Activated naive CD4-positive, alpha-beta T cell treated with anti-CD3 and anti-CD28 coated beads for 36 hours (primary cell): Measurements from ENCODE around the gene GNG11. TPM values are rescaled to one million over a fixed set of nuclear protein-coding genes. Genes with fewer than 3 reads are reported as not detected.

Source experiments
- CTCF ChIA-PET: fragments of 350-600 bp; sonication (Branson Sonifier 250); formaldehyde crosslinking; loops from one replicate; lab custom pipeline; 2021; ENCODE audit warnings: antibody characterized with exemption; lab: Charles Lee
- DNase-seq: peaks from one replicate; pipeline ENCODE4 v3.0.0-alpha.2; 2020
- H3K27ac Mint-ChIP-seq: one replicate; pipeline ENCODE4 v1.8.0; 2021; ENCODE audit warnings: mild to moderate bottlenecking, mixed read lengths
- H3K27me3 Mint-ChIP-seq: one replicate; pipeline ENCODE4 v1.8.0; 2021; ENCODE audit warnings: low read depth, mixed read lengths
- H3K36me3 Mint-ChIP-seq: one replicate; pipeline ENCODE4 v1.8.0; 2021; ENCODE audit warnings: low read depth, mixed read lengths
- H3K4me1 Mint-ChIP-seq: one replicate; pipeline ENCODE4 v1.8.0; 2021; ENCODE audit warnings: low read depth, mixed read lengths
- H3K4me3 Mint-ChIP-seq: one replicate; pipeline ENCODE4 v1.8.0; 2021; ENCODE audit warnings: mild to moderate bottlenecking, moderate library complexity, mixed read lengths
- H3K9me3 Mint-ChIP-seq: one replicate; pipeline ENCODE4 v1.8.0; 2021; ENCODE audit warnings: mixed read lengths
- intact Hi-C: fragments of 100-400 bp; cut with micrococcal nuclease; formaldehyde crosslinking; loops from one replicate; pipeline ENCODE4 v1.15.1; 2023
- total RNA-seq, 2 experiments: library from RNA; stranded (reverse); gene quantifications; one replicate each; pipeline ENCODE4 v1.2.3, GENCODE V29; 2021

GNG11 gene
- total RNA-seq, 2 experiments from 2014 or later = not detected

DNA sequence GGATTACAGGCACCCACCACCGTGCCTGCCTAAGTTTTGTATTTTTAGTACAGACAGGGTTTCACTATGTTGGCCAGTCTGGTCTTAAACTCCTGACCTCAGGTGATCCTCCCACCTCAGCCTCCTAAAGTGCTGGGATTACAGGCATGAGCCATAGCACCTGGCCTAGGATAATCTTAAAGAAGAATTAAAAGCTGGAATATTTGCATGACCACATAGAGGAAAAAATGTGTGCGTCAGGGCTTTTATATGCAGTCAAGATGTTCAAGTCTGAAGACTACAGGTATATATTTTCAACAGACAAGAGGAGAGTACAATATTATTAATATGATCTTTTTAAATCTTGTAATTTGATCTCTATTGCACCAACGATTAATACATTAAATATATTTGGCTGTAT lies 39.5 kb downstream of the GNG11 start:
- H3K27ac Mint-ChIP-seq = no peak overlapping the region
- no peaks in the 10 kb centered on the region for H3K36me3 Mint-ChIP-seq
- no peaks in the 10 kb centered on the region for H3K27me3 Mint-ChIP-seq
- H3K4me1 Mint-ChIP-seq = no peaks in the 10 kb centered on the region
- CTCF ChIA-PET = no interaction called here
- H3K9me3 Mint-ChIP-seq = no peaks in the 10 kb centered on the region
- H3K4me3 Mint-ChIP-seq = no peak overlapping the region
- intact Hi-C loops = no loop called here
- no peak for DNase-seq

DNA sequence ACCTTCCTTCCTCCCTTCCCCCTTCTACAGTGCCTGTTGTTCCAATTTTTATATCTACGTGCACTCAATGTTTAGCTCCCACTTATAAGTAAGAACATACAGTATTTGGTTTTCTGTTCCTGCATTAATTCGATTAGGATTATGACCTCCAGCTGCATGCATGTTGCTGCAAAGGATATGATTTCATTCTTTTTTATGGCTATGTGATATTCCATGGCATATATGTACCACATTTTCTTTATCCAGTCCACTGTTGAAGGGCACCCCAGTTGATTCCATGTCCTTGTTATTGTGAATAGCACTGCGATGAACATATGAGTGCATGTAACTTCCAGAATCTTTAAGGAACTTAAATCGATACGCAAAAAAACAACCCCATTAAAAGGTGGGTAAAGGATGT lies 42.7 kb downstream of the GNG11 start:
- intact Hi-C loops = no loop called here
- H3K36me3 Mint-ChIP-seq = no peaks in the 10 kb centered on the region
- DNase-seq = no peak
- CTCF ChIA-PET = no interaction called here
- H3K9me3 Mint-ChIP-seq = no peaks in the 10 kb centered on the region
- H3K4me1 Mint-ChIP-seq = no peaks in the 10 kb centered on the region
- no peak overlapping the region for H3K27ac Mint-ChIP-seq
- no peaks in the 10 kb centered on the region for H3K27me3 Mint-ChIP-seq
- no peak overlapping the region for H3K4me3 Mint-ChIP-seq

DNA sequence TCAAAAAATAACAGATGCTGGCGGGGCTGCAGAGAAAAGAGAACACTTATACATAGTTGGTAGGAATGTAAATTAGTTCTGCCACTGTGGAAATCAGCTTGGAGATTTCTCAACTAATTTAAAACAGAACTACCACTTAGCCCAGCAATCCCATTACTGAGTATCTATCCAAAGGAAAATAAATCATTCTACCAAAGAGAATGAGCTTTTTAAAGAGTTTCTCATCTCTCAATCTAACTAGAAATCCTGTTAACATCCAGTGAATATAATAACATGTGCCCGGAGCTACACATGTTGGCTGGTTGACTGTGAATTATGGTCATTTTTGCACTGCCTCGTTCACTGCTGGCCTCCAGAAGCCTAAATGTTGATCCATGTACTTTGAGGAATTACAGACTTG lies 43.3 kb downstream of the GNG11 start:
- intact Hi-C loops = no loop called here
- Mint-ChIP-seq H3K36me3 (no peaks in the 10 kb centered on the region), H3K27ac (no peak overlapping the region), H3K27me3 (no peaks in the 10 kb centered on the region), H3K4me1 (no peaks in the 10 kb centered on the region), H3K9me3 (no peaks in the 10 kb centered on the region), H3K4me3 (no peak overlapping the region)
- no peak for DNase-seq
- CTCF ChIA-PET = no interaction called here

DNA sequence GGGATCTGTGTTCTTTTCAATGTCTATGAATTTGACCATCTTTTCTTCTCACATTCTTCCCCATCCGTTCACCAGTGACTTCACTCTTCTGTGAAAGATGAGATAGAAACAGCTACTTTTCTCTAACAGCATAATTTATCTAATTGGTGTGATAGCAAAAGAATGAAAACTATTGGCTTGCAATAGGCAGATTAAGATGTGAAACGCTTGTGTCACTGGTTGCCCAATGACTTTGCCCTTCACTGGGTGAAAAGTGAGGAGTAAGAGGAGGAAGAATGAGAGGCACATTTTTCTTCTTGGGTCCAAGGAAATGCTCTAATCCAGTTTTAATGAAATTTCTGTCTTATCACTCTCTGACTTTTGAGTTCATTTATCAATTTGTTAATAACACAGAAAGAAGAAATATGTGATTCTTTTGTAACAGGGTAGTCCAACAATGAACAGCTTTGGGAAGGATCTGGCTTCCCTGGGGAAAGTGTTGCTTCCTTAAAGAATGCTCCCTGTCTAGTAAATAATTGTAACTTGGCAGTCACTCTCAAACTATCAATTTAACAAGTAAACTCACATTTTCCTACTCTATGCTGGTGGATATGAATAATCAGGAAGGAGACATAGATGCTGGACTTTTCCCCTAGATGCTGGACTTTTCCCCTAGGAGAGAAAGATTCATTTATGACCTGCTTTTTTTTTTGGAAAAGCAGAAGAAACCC lies 47.5 kb downstream of the GNG11 start:
- intact Hi-C loops = no loop called here
- no peak overlapping the region for H3K4me3 Mint-ChIP-seq
- CTCF ChIA-PET = no interaction called here
- H3K27me3 Mint-ChIP-seq = no peaks in the 10 kb centered on the region
- H3K36me3 Mint-ChIP-seq = peaks cover 3% of the 10 kb centered on the region
- no peaks in the 10 kb centered on the region for H3K9me3 Mint-ChIP-seq
- no peak overlapping the region for H3K27ac Mint-ChIP-seq
- no peaks in the 10 kb centered on the region for H3K4me1 Mint-ChIP-seq
- DNase-seq = no peak

DNA sequence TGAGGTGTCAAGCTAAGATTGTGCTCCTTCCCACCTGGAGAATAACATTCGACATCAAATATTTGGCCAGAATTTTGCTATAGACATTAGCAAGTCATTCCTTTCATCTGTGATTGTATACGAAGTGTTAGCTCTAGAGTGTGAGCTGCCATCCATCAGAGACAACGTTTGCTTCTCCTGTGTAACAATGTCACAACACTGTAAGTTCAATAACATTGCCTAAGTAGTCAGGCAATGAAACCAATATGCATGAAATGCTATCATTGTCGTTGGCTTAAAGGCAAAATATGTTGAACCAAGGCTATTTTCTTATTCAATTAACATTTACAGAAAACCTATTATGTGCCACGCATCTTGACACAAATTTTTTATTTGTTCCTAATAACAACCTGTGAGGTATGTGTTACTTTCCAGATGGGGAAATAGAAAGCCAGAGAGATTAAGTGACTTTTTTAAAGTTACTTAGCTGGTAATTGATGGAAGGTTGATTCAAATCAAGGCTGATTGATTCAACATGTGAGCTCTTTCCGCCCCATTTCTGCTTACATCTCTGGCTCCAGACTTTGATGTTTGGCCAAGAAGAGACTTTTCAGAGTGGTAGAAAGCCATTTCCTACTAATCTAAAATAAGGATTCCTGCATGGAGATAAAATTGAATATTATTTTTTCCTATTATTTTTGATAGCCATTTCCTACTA lies 50.6 kb downstream of the GNG11 start:
- H3K9me3 Mint-ChIP-seq = no peaks in the 10 kb centered on the region
- no peak overlapping the region for H3K27ac Mint-ChIP-seq
- peaks cover 5% of the 10 kb centered on the region for H3K36me3 Mint-ChIP-seq
- H3K27me3 Mint-ChIP-seq = no peaks in the 10 kb centered on the region
- intact Hi-C loops = no loop called here
- H3K4me3 Mint-ChIP-seq = no peak overlapping the region
- no peak for DNase-seq
- CTCF ChIA-PET = no interaction called here
- no peaks in the 10 kb centered on the region for H3K4me1 Mint-ChIP-seq

DNA sequence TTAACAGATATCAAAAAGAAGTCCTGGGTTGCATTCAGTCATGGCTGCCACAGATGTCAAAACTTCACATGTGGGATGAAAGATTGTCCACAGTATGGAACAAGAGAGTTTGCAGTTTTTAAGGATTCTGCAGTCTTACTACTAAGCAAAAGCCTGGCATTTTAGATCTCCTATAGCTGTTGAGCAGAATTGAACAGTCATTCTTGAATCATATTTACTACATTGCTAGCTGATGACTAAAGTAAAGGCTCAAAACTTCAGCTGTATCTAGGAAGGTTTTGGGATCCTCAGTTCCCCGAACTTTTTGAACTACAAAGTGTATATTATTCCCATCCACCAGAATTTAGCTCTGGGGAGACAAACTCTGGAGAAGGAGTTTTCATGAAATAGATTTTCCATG lies 51.6 kb downstream of the GNG11 start:
- no peaks in the 10 kb centered on the region for H3K9me3 Mint-ChIP-seq
- DNase-seq = no peak
- H3K36me3 Mint-ChIP-seq = peaks cover 5% of the 10 kb centered on the region
- H3K4me1 Mint-ChIP-seq = no peaks in the 10 kb centered on the region
- no peak overlapping the region for H3K4me3 Mint-ChIP-seq
- H3K27me3 Mint-ChIP-seq = no peaks in the 10 kb centered on the region
- intact Hi-C loops = no loop called here
- no peak overlapping the region for H3K27ac Mint-ChIP-seq
- CTCF ChIA-PET = interaction anchor here (0.6 kb wide), 1 partner anchor 174 kb away, joined by 4 read pairs; no protein-coding TSS in a partner anchor

DNA sequence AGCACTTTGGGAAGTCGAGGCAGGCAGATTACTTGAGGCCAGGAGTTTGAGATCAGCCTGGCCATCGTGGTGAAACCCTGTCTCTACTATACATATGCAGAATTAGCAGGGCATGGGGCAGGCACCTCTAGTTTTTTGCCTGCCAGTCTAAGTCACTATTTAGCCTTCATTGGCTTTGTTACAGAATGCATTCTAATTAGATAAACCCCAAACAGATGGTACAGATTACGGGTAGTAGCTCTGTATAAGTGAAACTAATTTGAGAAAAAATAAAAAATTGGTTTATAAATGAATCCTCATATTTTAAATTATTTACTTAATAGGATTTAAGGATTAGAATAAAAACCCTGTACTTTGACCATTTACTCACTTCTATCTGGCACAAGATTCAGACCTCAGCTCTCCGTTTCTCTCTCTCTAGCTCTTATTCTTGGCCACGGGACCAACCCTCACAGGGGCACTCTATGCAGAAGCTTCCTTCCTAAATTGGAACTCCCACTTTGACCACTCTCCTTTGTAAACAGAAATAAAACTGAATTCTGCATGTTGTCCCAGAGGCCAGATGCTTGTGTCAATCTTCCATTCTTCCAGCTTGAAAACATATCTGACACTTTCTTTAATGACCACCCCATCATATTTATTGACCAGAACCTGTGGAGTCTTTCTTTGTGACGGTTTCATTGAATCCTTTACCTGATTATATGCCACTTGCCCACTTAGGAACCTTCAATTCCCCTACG lies 55.8 kb downstream of the GNG11 start:
- H3K4me3 Mint-ChIP-seq = no peak overlapping the region
- no peak for DNase-seq
- H3K9me3 Mint-ChIP-seq = no peaks in the 10 kb centered on the region
- CTCF ChIA-PET = no interaction called here
- H3K27ac Mint-ChIP-seq = no peak overlapping the region
- intact Hi-C loops = no loop called here
- peaks cover 5% of the 10 kb centered on the region for H3K36me3 Mint-ChIP-seq
- H3K4me1 Mint-ChIP-seq = no peaks in the 10 kb centered on the region
- H3K27me3 Mint-ChIP-seq = no peaks in the 10 kb centered on the region

Other genes with a start within 250 kb of the GNG11 start
- not detected for gene TFPI2, start 31.0 kb upstream of the GNG11 start, total RNA-seq
- gene GNGT1, start 15.2 kb upstream of the GNG11 start, total RNA-seq = not detected
- gene BET1, start 82.6 kb downstream of the GNG11 start, total RNA-seq = 10 to 100 TPM; 21.5 to 25.9 TPM